Measurements from ENCODE around the gene NODAL.
A peak's percentile ranks its signal among the peaks of the same experiment; 100 is the strongest.

Gene NODAL

DNA sequence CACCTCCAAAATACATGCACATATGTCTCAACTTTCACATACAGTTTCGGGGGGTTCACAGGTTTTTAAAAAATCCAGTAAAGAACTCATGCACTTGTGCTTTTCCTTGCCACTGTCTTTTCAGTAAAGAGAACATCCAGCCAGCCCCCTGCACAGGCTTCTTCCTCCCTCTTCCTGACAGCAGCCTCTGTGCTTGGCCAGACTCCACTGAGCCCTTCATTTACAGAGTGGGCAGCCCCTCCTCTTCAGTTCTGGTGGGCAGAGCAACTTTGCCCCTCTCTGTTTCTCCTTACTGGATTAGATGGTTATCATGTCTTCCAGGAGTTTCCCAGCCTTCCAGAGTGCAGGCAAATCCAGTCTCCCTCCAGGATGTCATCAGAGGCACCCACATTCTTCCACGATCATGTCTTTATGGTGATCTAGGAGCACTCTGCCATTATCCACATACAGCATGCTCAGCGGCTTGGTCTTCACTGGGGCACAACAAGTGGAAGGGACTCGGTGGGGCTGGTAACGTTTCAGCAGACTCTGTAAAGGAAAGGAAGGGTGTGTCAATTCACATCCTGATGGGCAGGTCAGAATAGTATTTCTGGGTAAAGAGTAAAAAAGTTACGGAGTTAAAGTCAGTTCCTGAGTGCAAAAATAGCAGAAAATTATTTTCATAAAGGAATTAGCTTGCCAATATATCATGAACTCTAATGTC lies 8.8 kb downstream of the NODAL start:
- DNase-seq, result no peak

DNA sequence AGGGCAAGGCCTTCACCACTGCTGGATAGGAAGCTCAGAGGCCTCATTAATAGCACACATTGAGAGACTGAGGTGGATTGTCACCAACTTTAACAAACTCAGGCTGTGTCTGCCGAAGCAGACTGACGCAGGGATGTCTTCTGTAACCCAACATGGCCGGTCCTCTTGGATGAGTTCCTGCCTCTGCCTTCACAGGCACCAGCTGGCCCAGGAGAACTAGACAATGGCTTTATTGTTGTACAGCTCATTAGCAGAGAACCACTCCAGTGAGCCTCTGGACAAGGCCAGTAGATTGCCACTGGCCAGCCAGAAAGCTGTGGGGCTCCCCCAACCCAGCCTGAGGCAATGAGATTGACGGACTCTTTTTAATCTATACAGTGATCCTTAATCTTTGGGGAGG lies 9.4 kb downstream of the NODAL start:
- DNase-seq, result no peak

DNA sequence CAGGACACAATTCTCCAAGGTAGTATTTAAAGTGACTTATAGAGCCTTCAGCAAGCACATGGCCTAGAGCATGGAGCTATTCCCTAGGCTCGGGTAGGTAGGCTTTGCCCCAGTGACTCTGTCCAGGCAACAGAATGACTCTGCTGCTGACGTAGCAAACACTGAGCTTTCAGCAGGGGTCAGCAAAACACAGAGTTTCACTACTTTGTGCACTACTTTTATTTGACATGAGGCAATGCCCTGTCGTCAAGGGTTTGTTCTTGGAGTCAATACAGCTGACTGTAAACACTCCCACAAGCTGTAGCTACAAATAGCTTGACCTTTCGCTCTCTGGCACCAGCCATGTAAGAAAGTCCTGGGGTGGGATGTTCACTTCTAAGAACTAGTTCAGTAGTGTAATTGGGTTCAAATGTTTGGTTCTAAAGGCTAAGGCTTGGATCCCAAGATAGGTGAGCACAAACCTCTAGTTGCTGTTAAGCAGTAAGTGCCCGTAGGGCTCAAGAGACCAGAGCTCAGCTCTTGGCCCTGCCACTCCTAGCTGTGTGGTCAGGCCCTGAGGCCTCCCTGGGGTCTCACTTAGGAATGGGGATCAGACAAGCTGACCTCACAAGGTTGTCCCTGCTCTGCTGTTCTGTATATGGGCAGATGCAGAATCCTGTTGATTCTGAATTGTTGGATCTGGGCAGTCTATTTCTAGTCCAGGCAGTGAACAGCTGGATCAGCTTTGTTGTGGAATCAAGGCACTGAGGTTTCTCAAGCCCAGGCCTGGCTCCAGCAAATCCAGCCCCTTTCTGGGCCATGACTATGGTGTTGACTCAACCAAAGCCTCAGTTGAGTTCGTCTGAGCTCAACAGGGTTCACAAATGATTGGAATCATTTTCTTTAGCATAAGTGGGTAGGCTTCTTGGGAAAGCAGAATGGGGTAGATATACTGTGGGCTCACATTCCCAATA lies 10.7 kb downstream of the NODAL start:
- DNase-seq, result no peak

DNA sequence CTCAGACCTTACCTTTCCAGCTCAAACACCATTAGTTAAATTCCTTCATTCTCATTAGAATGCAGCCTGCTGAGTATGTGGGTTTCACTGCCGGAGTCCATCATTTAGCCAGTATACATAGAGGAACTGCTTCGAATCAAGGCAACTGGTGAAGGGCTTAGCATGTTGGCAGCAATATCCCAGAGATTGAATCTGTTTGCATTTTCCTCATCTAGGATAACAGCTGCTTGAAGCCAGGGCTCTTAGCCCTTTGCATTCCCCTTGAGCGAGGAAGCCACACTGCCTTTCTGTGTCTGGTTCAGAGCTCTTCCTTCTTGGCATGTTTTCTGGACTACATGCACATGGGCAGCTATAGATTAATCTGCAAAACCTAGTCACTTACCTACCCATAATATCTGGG lies 14.7 kb downstream of the NODAL start:
- DNase-seq, result no peak

DNA sequence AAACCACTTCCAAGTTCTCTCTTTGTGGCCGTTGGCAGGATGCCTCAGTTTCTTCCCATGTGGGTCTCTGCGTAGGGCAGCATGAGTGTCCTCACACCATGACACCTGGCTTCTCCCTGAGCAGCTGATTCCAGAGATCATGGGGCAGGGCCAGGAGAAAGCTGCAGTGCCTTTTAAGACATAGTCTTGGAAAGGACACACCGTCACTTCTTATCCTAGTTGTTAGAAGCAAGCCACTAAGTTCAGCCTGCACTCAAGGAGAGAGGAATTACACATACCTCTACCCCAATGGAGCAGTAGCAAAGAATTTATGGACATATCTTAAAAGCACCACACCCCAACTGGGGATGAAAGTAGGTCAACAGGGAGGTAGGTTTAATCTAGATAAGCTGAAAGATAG lies 16.4 kb downstream of the NODAL start:
- DNase-seq, result no peak

DNA sequence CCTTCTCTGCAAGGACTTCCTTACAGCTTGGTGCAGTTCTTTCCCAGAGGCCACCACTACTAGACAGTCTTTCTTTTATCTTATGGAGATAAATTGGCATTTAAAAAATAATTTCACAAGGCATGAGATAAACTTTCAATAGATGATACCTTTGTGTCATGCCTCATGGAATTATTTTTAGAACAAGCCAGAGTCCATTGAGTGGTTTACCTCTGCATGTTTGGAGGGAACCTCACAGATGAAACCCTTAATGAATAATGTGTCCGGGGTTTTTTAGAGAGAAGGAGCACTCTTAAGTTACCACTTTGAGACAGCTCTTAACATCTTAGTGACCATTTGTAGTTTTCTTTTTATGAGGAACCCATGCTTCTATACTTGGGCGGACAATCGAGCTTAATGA lies 17.2 kb downstream of the NODAL start:
- no peak for DNase-seq

DNA sequence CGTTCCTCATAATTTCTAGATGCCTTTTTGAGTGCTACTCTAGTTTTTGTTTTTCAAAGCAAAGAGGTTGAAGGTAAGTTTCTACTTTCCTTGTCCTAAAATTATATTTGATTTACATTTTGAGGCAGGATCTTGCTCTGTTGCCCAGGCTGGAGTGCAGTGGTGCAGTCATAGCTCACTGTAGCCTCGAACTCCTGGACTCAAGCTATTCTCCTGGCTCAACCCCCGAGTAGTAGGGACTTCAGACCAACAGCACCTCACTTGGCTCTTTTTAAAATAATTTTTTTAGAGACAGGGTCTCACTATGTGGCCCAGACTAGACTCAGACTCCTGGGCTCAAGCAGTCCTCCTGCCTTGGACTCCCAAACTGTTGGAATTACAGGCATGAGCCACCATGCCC lies 22.8 kb downstream of the NODAL start:
- no peak for DNase-seq

DNA sequence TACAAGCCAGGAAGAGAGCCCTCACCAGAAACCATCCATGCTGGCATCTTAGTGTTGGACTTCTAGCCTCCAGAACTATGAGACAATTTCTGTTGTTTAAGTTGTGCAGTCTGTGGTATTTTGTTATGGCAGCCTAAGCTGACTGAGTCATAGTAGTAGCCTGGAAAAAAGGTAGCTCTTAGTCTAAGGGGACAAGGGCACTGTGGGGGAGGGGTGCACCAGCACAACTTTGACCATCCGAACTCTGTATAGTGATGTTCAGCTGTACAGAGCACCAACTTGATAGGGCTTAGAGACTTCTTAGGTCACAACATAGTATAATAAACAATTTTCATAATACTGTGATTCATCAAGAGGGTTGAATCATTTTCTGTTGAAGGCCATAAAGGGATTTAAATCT lies 23.3 kb downstream of the NODAL start:
- DNase-seq, result no peak

DNA sequence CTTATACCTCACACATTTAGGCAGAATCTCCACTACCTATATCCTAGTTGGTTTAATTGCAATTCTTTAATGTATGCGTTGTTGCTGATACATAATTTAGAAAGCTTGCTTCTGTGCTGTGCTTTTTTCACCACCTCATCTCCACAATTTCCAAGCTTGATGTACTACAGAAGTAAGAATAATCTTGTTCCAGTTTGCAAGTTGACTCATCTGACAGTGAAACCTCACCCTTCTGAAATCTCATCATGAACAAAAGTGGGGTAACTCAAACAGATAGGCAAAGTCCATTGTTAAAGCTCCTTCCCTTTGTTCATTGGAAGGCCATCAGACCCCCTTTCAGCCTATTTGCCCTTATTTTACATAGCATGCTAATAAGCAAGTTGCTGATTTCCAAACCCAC lies 23.9 kb downstream of the NODAL start:
- no peak for DNase-seq

DNA sequence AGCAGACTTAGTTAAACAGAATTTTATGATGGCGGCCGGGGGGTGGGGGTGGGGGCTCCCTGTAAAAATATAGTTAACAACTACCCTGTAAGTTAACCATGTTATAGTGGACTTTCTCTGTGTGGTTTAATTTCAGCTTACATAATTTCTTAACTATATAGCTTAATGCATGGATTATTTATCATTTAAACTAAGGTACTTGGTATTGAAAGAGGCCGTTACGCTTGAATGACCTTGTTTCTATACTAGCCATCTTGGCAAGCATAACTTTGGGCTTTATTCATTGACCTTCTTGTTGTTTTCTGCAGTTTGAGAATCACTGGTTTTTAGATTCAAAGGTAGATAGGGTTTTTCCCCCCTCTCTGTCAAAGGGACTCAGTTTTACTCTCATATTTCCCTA lies 29.1 kb downstream of the NODAL start:
- no peak for DNase-seq

DNA sequence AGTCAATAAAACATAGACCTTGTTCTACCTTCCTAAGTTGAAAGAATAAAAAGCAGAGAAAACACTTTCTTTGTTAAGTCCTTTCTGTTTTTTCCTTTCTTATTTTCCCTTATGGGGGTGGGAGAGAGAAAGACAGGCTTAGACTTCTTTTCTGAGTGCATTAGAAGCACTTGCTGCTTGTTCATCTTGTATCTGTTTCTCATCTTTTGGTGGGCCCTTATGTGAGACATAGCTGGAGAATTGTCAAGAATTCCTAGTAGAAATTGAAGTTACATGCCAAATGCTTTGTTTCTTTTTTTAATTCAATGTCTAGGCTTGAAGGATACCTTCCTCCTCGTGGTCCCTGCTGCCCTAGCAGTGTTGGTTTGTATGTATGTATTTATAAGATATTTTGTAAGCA lies 30.9 kb downstream of the NODAL start:
- DNase-seq, result no peak

DNA sequence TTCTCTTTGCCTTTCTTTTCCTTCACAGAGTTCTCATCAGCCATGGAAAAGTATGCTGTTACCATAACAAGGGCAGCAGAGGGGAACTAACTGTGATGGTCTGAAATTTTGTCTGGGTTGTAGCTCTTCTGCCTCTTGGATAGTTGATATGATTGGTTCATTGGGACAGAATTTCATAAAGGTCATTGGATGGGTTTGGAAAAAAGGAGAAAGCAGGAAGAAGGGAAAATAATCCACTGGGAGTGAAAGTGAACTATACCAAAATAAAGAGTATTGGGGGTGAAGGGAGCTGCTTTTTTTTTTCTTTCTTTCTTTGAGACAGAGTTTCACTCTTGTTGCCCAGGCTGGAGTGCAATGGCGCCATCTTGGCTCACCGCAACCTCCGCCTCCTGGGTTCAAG lies 31.7 kb downstream of the NODAL start:
- DNase-seq, result no peak

DNA sequence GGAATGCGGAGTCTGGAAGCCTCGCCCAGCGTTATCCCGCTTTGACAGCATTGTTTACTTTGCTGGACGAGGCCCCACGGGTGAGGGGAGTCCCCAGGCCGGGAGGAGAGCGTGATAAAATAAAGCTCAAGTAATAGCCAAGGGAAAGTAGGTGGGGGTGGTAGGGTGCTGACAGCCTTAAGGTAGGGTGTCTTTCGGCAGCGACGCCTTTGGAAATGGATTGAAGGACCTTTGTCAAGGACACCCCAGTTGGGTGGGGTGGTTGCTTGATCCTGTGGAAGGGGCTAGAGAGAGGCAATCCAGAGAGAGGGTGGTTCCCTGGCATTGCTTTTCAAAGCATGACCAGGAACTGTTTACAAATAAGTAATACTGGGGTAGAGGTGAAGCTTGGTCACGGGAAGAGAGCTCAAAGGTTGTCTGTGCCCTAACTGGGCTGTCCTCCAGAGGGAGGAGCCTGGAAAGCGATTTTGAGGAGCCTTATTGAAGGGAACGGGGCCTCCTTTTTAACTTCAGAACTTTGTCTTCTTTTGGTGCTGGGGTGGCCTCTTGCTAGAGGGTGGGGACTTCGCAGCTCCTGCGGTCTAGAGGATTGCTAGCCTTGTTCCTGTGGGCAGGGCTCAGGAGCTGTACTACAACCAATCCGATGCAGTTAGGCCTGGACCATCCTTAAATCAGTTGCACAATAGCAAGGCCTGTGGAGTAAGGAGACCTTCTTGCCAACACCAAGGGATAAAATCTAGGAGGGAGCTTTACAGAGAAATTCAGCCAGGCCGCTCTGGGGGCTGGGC lies 36.2 kb downstream of the NODAL start:
- DNase-seq, result no peak

DNA sequence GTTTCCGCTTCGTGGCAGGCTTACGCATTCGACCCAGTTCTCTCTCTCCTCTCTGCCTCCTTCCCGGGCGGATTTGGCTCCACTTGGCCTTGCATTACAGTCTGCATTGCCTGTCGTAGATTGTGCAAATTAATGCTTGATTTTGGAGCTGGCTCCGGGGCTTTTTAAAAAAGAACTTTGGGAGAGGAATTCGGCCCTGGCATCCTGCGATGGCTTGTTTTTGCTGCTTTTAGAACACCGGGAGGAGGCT lies 36.8 kb downstream of the NODAL start:
- no peak for DNase-seq

DNA sequence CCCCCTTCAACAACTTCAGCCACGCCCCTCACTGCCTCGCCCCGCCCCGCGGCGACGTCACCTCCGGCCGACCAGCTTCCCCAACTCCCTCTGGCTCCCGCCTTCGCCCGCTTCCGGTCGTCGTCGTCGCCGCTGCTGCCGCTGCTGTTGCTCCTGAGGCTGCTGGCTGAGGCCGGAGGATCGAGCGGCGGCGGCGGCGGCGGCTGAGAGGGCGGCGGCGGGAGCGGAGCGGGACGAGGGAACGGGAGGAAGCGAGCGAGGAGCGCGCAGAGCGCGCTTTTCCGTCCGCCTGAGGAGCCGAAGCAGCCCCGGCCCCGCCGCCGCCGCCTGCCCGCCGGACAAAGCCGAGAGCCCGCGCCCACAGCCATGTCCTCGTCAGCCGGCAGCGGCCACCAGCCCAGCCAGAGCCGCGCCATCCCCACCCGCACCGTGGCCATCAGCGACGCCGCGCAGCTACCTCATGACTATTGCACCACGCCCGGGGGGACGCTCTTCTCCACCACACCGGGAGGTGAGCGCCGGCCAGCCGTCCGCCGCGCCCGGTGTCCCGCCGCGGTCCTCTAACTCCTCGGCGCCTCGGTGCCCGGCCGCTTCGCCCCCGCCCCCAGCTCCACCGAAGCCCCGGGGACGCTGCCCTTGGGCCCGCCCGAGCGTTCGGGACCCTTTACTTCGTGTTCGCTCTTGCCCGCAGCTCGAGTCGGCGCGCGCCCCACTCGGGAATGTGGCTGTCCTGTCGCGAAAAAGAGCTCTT lies 37.3 kb downstream of the NODAL start, which contains the start of gene EIF4EBP2:
TSS of gene EIF4EBP2 (plus strand) at position 110 of the 751 bp plus-strand sequence. CDS start at position 367, 257 bp downstream.
- peak; percentile 100 for DNase-seq

DNA sequence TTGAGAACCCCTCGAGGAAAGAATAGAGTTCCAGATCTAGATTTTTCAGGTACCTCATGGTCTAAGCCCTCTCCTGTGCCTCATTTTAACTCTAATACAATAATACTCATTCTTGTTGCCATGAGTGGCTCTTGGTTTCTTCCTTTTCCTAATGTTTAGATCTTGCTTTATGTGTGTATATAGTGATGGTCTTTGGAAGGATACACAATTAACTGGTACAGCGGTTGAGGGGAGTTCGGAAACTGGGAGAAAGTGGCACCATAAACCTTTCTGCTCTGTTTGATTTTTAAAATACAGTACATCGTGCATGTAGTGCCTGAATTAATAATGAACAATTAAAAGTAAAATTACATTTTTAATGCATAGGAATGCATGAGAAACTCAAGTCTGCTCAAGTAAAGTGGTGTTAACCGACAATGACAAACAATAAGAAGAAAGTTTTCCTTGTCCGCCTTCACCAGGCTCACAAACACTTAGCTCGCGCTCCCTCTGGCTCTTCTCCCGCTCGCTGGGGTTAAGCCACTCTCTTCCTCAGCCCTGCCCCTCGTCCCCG lies 37.9 kb downstream of the NODAL start:
- no peak for DNase-seq

DNA sequence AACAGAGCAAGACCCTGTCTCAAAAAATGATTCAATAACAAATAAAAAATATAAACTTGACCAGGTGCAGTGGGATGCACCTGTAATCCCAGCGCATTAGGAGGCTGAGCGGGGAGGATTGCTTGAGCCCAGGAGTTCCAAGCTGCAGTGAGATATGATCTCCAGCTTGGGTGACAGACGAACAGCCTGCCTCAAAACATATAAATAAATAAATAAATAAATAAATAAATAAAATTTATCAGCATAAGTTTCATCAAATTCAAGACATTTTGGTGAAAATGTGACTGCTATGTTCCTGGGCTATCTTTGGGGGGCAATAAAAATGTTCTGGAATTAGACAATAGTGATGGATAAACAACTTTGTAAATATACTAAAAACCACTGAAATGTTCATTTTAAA lies 42.3 kb downstream of the NODAL start:
- DNase-seq, result no peak

DNA sequence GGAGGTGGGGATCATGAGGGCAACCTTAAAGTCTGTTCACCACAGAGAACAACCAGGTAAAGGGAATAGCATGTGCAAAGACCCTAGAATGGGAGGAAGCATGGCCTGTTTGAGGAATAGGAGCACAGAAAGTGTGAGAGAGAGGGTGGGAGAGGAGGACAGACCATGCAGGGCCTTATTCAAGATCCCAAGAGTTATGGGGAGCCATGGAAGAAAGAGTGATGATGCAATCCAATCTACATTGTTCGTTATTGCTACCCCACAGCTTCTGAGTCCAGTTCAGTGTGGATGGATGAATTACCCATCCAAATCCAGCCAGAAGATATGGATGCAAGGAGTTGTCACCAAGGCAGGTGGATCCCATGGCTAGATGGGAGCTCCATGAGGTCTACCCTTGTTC lies 45.3 kb downstream of the NODAL start:
- no peak for DNase-seq

DNA sequence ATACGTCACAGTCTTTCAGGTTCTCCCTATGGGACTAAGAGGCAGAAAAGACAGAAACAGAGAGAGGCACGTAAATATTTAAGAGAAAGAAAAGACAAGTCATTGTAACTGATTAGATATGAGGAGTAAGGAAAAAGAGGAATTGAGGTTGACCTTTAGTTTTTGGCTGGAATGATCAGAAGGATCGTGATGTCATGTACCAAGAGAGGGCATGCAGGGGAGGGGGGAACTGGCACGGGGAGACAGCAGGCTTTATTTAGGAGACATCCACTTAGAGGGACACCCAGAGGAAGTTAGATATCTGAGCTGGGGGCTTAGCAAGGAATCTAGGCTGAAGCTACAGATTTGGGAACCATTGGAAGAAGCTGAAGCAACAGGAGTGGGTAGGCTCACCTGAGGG lies 49.8 kb downstream of the NODAL start:
- DNase-seq, result no peak
